ENCODE results near the gene ATP2B2. TPM values are rescaled to one million over a fixed set of nuclear protein-coding genes. Genes with fewer than 3 reads are reported as not detected.

The ATP2B2 gene
- total RNA-seq, 1 experiment from 2014 or later = not detected

GRCh38 chr3:10454907-10455544, 50.4 kb downstream of the ATP2B2 start:
- no TSS peak for BruUV-seq (replicated peaks)
- TF ChIP-seq CTCF (IDR thresholded peaks at IDR 0.05; ENCODE audit: unreplicated experiment) = no peak
- intact Hi-C loops (cut with micrococcal nuclease; ENCODE audit: unreplicated experiment) = no loop called here
- CTCF ChIA-PET = no interaction called here
- Mint-ChIP-seq H3K4me1 (ENCODE audit: low read depth, unreplicated experiment) (no peaks in the 10 kb centered on the region), H3K36me3 (ENCODE audit: insufficient read depth, unreplicated experiment) (no peaks in the 10 kb centered on the region), H3K27me3 (ENCODE audit: unreplicated experiment) (peaks cover 100% of the 10 kb centered on the region), H3K9me3 (ENCODE audit: low read depth, unreplicated experiment) (no peaks in the 10 kb centered on the region), H3K4me3 (ENCODE audit: low read depth, unreplicated experiment) (no peak overlapping the region), H3K27ac (ENCODE audit: unreplicated experiment) (no peak overlapping the region)
- no peak for DNase-seq

GRCh38 chr3:10453431-10454163, 51.8 kb downstream of the ATP2B2 start:
- Mint-ChIP-seq H3K4me3 (ENCODE audit: low read depth, unreplicated experiment) (no peak overlapping the region), H3K9me3 (ENCODE audit: low read depth, unreplicated experiment) (no peaks in the 10 kb centered on the region), H3K36me3 (ENCODE audit: insufficient read depth, unreplicated experiment) (no peaks in the 10 kb centered on the region), H3K27me3 (ENCODE audit: unreplicated experiment) (peaks cover 100% of the 10 kb centered on the region), H3K27ac (ENCODE audit: unreplicated experiment) (no peak overlapping the region), H3K4me1 (ENCODE audit: low read depth, unreplicated experiment) (no peaks in the 10 kb centered on the region)
- no peak for DNase-seq
- intact Hi-C loops (cut with micrococcal nuclease; ENCODE audit: unreplicated experiment) = no loop called here
- CTCF ChIA-PET = no interaction called here
- BruUV-seq (replicated peaks) = no TSS peak
- TF ChIP-seq CTCF (IDR thresholded peaks at IDR 0.05; ENCODE audit: unreplicated experiment) = no peak

GRCh38 chr3:10450494-10451440, 54.6 kb downstream of the ATP2B2 start:
- CTCF ChIA-PET = no interaction called here
- Mint-ChIP-seq H3K36me3 (ENCODE audit: insufficient read depth, unreplicated experiment) (no peaks in the 10 kb centered on the region), H3K27ac (ENCODE audit: unreplicated experiment) (no peak overlapping the region), H3K4me1 (ENCODE audit: low read depth, unreplicated experiment) (no peaks in the 10 kb centered on the region), H3K9me3 (ENCODE audit: low read depth, unreplicated experiment) (no peaks in the 10 kb centered on the region), H3K27me3 (ENCODE audit: unreplicated experiment) (peaks cover 100% of the 10 kb centered on the region), H3K4me3 (ENCODE audit: low read depth, unreplicated experiment) (no peak overlapping the region)
- intact Hi-C loops (cut with micrococcal nuclease; ENCODE audit: unreplicated experiment) = no loop called here
- no peak for TF ChIP-seq CTCF (IDR thresholded peaks at IDR 0.05; ENCODE audit: unreplicated experiment)
- no TSS peak for BruUV-seq (replicated peaks)
- DNase-seq = no peak

GRCh38 chr3:10449436-10449835, 56.0 kb downstream of the ATP2B2 start:
- intact Hi-C loops (cut with micrococcal nuclease; ENCODE audit: unreplicated experiment) = no loop called here
- peaks cover 100% of the 10 kb centered on the region for H3K27me3 Mint-ChIP-seq (ENCODE audit: unreplicated experiment)

More at GRCh38 chr3:10449436-10449835, 56.0 kb downstream of the ATP2B2 start:
- BruUV-seq (replicated peaks) = no TSS peak
- no peak for DNase-seq
- no peak for TF ChIP-seq CTCF (IDR thresholded peaks at IDR 0.05; ENCODE audit: unreplicated experiment)
- H3K27ac Mint-ChIP-seq (ENCODE audit: unreplicated experiment) = no peak overlapping the region
- CTCF ChIA-PET = no interaction called here
- no peaks in the 10 kb centered on the region for H3K36me3 Mint-ChIP-seq (ENCODE audit: insufficient read depth, unreplicated experiment)
- no peaks in the 10 kb centered on the region for H3K4me1 Mint-ChIP-seq (ENCODE audit: low read depth, unreplicated experiment)
- no peak overlapping the region for H3K4me3 Mint-ChIP-seq (ENCODE audit: low read depth, unreplicated experiment)
- H3K9me3 Mint-ChIP-seq (ENCODE audit: low read depth, unreplicated experiment) = no peaks in the 10 kb centered on the region
